GM21515 (cell line): ENCODE results near the gene NOP53.
A peak's percentile ranks its signal among the peaks of the same experiment; 100 is the strongest.
"Not testable (repeated sequence)": the region's sequence is repeated elsewhere in the genome, so short reads cannot be mapped to it uniquely, and the experiment has no call there.

Experiments used
- ATAC-seq: cut with Tn5 transposase; IDR thresholded peaks from one replicate; pipeline ENCODE4 v1.9.1; 2021; ENCODE audit not compliant: unreplicated experiment

NOP53 gene

GRCh38 chr19:47769534-47769933 lies 24.2 kb downstream of the NOP53 start:
- no peak for ATAC-seq

DNA sequence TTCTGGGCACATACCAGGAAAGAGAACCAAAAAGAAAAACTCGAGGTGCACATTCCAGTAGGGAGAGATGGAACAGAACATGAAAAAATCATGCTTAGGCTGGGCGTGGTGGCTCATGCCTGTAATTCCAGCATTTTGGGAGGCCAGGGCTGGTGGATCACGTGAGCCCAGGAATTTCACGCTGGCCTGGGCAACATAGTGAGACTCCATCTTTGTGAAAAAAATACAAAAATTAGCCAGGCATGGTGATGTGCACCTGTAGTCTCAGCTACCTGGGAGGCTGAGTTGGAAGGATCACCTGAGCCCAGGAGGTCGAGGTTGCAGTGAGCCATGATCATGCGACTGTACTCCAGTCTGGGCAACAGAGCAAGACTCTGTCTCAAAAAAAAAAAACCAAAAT lies 25.9 kb downstream of the NOP53 start:
- ATAC-seq: not testable (repeated sequence)

- no peak for ATAC-seq
These were observed 31.2 kb downstream of the NOP53 start for GRCh38 chr19:47776568-47776967.

- ATAC-seq: not testable (repeated sequence)
These were observed 32.1 kb downstream of the NOP53 start for GRCh38 chr19:47777245-47778048.

GRCh38 chr19:47778049-47778953 lies 33.0 kb downstream of the NOP53 start, which contains the start of gene SELENOW:
Gene SELENOW, plus strand, starts transcription at chr19:47778703. Its CDS starts 83 bp downstream, at chr19:47778786.
- ATAC-seq: peak; percentile 79

DNA sequence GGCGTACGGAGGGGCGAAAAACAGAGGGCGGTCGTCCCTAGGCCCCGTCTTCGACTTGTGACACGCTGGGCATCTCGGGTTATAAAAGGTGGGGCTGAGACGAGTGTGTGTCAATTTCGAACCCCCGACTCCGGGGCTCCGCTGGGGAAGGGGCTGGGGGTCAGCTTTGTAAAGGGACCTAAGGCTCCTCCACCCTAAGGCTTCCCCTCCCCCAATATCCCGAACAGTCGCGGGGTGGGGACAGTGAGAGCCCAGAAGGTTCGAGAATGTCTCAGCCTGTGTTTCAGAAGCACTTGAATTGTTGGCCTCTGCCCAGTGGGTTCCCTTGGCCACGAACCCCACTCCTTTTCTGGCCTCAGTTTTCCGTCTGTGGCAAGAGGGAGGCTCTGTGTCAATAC lies 33.6 kb downstream of the NOP53 start:
- ATAC-seq: peak; percentile 6

GRCh38 chr19:47779524-47780214 lies 34.3 kb downstream of the NOP53 start:
- ATAC-seq: no peak

GRCh38 chr19:47780215-47780551 lies 34.8 kb downstream of the NOP53 start:
- no peak for ATAC-seq

DNA sequence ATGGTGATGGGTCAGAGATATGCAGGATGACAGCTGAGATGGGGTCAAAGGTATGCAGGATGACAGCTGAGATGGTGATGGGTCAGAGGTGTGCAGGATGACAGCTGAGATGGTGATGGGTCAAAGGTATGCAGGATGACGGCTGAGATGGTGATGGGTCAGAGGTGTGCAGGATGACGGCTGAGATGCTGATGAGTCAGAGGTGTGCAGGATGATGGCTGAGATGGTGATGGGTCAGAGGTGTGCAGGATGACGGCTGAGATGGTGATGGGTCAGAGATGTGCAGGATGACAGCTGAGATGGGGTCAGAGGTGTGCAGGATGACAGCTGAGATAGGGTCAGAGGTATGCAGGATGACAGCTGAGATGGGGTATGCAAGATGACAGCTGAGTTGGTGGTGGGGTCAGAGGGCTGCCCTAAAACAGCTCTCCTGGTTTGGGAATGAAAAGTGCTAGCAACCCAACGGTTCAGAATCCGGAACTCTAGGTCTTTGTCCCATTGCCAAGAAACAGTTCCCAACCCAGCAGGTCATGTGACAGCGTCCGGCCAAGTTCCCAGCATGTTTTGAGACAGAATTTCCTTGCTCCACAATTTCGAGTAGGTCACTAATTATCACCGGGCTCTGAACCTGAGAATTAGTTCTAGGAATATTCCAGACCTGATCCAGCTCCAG lies 36.4 kb downstream of the NOP53 start:
- no peak for ATAC-seq

GRCh38 chr19:47786566-47786965 lies 41.2 kb downstream of the NOP53 start:
- ATAC-seq: no peak

DNA sequence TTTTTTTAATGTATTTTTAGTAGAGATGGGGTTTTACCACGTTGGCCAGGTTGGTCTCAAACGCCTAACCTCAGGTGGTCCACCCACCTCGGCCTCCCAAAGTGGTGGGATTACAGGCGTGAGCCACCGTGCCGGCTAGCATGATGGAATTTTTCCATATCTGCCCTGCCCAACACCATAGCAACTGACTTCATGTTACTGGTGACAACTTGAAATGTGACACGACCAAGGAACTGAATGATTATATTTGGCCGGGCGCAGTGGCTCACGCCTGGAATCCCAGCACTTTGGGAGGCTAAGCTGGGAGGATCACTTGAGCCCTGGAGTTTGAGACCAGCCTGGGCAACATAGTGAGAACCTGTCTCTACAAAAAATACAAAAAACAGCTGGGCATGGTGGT lies 42.0 kb downstream of the NOP53 start:
- not testable (repeated sequence) for ATAC-seq

GRCh38 chr19:47789811-47790210 lies 44.5 kb downstream of the NOP53 start:
- ATAC-seq: not testable (repeated sequence)

DNA sequence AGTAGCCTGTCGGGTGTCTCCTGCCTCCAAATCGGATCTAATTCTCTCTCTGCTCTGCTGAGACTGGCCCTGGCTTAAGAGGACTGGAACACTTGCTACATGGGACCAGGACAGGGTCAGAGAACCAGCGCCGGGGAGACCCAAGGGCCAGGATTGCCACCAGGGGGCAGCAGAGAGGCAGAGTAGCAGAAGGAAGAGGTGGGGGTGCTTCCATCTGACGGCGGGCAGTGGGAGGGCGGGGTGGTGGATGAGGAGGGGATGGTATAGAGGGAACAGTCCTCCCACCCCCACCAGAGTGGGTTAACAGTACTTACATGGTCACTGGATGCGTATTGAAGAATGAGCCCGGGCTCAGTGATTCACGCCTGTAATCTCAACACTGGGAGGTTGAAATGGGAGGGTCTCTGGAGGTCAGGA lies 45.1 kb downstream of the NOP53 start:
- no peak for ATAC-seq

DNA sequence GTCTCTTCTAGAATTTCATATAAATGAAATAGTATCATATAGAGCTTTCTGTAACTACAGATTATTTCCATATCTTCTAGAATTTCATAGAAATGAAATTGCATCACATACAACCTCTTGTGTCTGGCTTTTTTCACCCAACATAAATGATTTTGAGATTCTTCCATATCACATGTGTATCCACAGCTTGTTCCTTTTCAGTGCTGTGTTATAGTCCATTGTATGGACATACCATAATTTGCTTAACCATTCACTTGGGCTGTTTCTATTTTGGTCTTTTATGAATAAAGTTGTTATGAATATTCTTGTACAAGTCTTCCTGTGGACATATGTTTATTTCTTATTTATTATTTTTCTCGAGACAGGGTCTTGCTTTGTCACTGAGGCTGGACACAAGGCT lies 47.3 kb downstream of the NOP53 start:
- no peak for ATAC-seq

DNA sequence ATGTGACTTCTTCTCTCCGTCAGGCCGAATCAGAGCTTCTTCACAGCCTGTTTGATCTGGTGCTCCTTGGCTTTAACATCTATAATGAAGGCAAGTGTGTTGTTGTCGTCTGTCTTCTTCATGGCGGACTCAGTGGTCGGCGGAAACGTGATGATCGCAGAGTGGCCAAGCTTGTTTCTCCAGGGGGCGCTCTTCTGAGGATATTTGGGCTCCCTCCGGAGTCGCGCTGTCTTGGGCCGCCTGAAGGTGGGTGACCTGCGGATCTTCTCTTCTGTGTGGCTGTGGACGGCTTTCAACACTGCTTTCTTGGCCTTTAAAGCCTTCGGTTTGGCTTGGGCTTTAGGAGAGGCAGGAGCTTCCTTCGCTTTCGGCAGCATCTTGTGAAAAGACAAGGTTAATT lies 49.2 kb downstream of the NOP53 start:
- ATAC-seq: no peak

DNA sequence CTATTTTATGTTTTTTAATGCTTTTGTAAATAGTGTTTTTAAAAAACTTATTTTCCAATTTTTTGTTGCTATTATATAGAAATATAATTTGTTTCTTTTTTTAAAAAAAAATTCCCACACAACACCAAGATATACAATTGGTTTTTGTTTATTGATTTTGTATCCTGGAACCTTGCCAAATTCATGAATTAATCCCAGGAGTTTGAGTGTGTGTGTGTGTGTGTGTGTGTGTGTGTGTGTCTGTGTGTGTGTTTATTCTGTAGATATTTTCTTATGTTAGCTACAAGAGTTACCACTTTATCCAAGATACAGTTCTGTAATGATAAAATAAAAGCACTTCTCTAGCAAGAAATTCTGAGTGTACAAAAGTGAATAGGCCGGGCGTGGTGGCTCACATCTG lies 51.4 kb downstream of the NOP53 start:
- no peak for ATAC-seq

DNA sequence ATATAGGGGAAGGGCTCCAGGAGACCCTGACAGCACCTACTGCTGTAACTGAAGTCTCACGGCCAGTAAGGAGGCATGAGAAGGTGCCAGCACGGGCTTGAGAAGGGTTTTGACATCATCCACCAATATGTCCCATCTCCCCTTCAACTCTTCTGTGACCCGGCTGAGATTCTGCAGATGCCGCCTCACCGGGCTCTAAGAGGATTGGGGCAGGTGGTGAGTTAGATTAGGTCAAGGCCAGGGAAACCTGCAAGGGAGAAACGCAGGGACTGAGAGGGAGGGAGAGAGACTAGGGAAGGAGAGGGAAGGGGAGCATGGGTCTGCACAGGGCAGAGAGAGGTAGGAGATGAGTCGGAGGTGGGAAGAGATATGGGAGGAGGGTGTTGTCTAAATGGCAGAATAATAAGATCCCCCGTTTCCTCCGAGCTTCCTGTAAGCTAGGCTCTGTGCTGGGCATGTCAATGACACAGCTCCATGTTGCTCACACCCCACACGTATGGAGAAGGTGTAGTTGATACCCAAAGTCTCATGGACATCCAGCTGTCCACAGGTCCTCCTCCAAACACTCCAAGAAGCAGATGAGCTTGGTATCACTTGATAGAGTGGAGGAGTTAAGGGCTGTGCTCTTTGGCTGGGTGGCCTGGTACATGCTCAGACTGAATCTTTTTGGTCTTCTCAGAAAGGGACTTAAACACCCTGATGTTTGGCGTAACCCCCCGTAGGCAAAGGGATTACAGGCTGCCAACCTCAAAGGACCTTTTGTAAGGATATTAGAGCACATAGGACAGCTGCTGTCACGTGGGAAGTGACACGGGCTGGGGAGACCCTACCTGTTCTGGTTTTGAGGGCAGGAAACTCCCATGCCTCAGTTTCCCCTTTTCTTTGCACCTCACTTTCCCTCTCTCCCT lies 52.9 kb downstream of the NOP53 start:
- no peak for ATAC-seq

GRCh38 chr19:47798904-47799266 lies 53.5 kb downstream of the NOP53 start:
- no peak for ATAC-seq

DNA sequence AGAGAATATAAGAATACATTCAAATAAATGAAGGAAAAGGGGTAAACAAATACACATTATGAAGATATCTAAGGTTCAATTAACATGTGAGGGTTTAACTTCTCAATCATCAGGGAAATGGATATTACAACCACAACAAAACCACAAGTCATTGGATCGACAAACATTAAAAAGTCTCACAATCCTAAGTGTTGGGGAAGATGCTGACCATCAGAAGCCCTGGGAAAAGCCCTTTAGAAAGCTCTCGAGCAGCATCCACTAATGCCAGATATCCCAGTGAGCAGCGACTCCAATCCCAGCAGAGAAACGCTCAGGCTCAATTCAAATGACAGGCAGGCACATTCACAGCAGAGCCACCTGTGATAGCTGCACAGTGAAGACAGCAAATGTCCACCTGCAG lies 55.9 kb downstream of the NOP53 start:
- ATAC-seq: no peak

GRCh38 chr19:47802521-47803043 lies 57.2 kb downstream of the NOP53 start:
- ATAC-seq: no peak
